Calu3 (cell line): ENCODE measurements around the gene ZNF324B. TPM values are rescaled to one million over a fixed set of nuclear protein-coding genes. Genes with fewer than 3 reads are reported as not detected.
"Not testable (repeated sequence)": the region's sequence is repeated elsewhere in the genome, so short reads cannot be mapped to it uniquely, and the experiment has no call there.

Experiments
- BruUV-seq: library from RNA; stranded (reverse); fragments of 400-500 nt; replicated peaks from 2 replicates; lab custom pipeline; 2021; lab: Mats Ljungman, UMichigan
- CTCF ChIA-PET: fragments of 300-600 bp; sonication (Branson Sonifier 250); formaldehyde crosslinking; loops from one replicate; lab custom pipeline; 2022; ENCODE audit warnings: antibody characterized with exemption; lab: Charles Lee
- DNase-seq: peaks from one replicate; pipeline ENCODE4 v3.0.0; 2022
- H3K27ac Mint-ChIP-seq: one replicate; pipeline ENCODE4 v1.8.0; 2022; ENCODE audit warnings: mixed read lengths; ENCODE audit not compliant: unreplicated experiment
- H3K27me3 Mint-ChIP-seq: one replicate; pipeline ENCODE4 v1.8.0; 2022; ENCODE audit warnings: mixed read lengths; ENCODE audit not compliant: unreplicated experiment
- H3K36me3 Mint-ChIP-seq: one replicate; pipeline ENCODE4 v1.8.0; 2022; ENCODE audit warnings: mild to moderate bottlenecking, moderate library complexity, mixed read lengths; ENCODE audit not compliant: insufficient read depth, unreplicated experiment
- H3K4me1 Mint-ChIP-seq: one replicate; pipeline ENCODE4 v1.8.0; 2022; ENCODE audit warnings: mild to moderate bottlenecking, low read depth, mixed read lengths; ENCODE audit not compliant: unreplicated experiment
- H3K4me3 Mint-ChIP-seq: one replicate; pipeline ENCODE4 v1.8.0; 2022; ENCODE audit warnings: mild to moderate bottlenecking, low read depth, moderate library complexity, mixed read lengths; ENCODE audit not compliant: unreplicated experiment
- H3K9me3 Mint-ChIP-seq: one replicate; pipeline ENCODE4 v1.8.0; 2022; ENCODE audit warnings: low read depth, mixed read lengths; ENCODE audit not compliant: unreplicated experiment
- intact Hi-C: fragments of 100-400 bp; cut with micrococcal nuclease; formaldehyde crosslinking; loops from one replicate; pipeline ENCODE4 v1.10.0; 2022; ENCODE audit not compliant: unreplicated experiment
- total RNA-seq: library from RNA; stranded (reverse); gene quantifications from 2 replicates; pipeline ENCODE4 v1.2.3, GENCODE V29; 2022
- TF ChIP-seq, protein P1 (sequence below): fragments of 200-600 bp; IDR thresholded peaks from one replicate; pipeline ENCODE4 v1.8.0; 2022; ENCODE audit warnings: antibody characterized with exemption; ENCODE audit not compliant: unreplicated experiment

ZNF324B gene
- total RNA-seq, 1 experiment from 2014 or later, result 13.7 TPM

- BruUV-seq, result no TSS peak
- Mint-ChIP-seq H3K36me3 (peaks cover 60% of the 10 kb centered on the region), H3K4me3 (no peak overlapping the region), H3K4me1 (peaks cover 14% of the 10 kb centered on the region), H3K27me3 (no peaks in the 10 kb centered on the region), H3K9me3 (no peaks in the 10 kb centered on the region), H3K27ac (no peak overlapping the region)
- DNase-seq, result no peak
- TF ChIP-seq, protein P1, sequence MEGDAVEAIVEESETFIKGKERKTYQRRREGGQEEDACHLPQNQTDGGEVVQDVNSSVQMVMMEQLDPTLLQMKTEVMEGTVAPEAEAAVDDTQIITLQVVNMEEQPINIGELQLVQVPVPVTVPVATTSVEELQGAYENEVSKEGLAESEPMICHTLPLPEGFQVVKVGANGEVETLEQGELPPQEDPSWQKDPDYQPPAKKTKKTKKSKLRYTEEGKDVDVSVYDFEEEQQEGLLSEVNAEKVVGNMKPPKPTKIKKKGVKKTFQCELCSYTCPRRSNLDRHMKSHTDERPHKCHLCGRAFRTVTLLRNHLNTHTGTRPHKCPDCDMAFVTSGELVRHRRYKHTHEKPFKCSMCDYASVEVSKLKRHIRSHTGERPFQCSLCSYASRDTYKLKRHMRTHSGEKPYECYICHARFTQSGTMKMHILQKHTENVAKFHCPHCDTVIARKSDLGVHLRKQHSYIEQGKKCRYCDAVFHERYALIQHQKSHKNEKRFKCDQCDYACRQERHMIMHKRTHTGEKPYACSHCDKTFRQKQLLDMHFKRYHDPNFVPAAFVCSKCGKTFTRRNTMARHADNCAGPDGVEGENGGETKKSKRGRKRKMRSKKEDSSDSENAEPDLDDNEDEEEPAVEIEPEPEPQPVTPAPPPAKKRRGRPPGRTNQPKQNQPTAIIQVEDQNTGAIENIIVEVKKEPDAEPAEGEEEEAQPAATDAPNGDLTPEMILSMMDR, result no peak
- intact Hi-C loops, result no loop called here
- CTCF ChIA-PET, result no interaction called here
Observed at GRCh38 chr19:58469241-58470013, 18.0 kb downstream of the ZNF324B start.

- Mint-ChIP-seq H3K4me1 (peaks cover 14% of the 10 kb centered on the region), H3K36me3 (peaks cover 74% of the 10 kb centered on the region)
- intact Hi-C loops, H3K27me3 Mint-ChIP-seq, CTCF ChIA-PET, H3K4me3 Mint-ChIP-seq, BruUV-seq, DNase-seq, H3K9me3 Mint-ChIP-seq, H3K27ac Mint-ChIP-seq: not testable (repeated sequence)
Observed at GRCh38 chr19:58470837-58471543, 19.6 kb downstream of the ZNF324B start.

GRCh38 chr19:58471736-58472135 lies 20.3 kb downstream of the ZNF324B start:
- TF ChIP-seq, protein P1, result no peak
- Mint-ChIP-seq H3K36me3 (peaks cover 74% of the 10 kb centered on the region), H3K27ac (no peak overlapping the region), H3K4me1 (peaks cover 17% of the 10 kb centered on the region), H3K27me3 (no peaks in the 10 kb centered on the region), H3K9me3 (no peaks in the 10 kb centered on the region), H3K4me3 (no peak overlapping the region)
- CTCF ChIA-PET, result no interaction called here
- intact Hi-C loops, result no loop called here
- DNase-seq, result no peak
- no TSS peak for BruUV-seq

- H3K36me3 Mint-ChIP-seq, result peaks cover 64% of the 10 kb centered on the region
- no peak overlapping the region for H3K4me3 Mint-ChIP-seq
- intact Hi-C loops, result no loop called here
Observed at GRCh38 chr19:58473775-58474174, 22.4 kb downstream of the ZNF324B start.

More at GRCh38 chr19:58473775-58474174, 22.4 kb downstream of the ZNF324B start:
- no TSS peak for BruUV-seq
- CTCF ChIA-PET, result no interaction called here
- Mint-ChIP-seq H3K9me3 (no peaks in the 10 kb centered on the region), H3K27me3 (no peaks in the 10 kb centered on the region), H3K27ac (peak overlapping the region; percentile 7), H3K4me1 (peaks cover 9% of the 10 kb centered on the region)
- TF ChIP-seq, protein P1, result no peak
- DNase-seq, result no peak
